HepG2 (cell line): ENCODE data around the gene MAP3K2. TPM values are rescaled to one million over a fixed set of nuclear protein-coding genes. Genes with fewer than 3 reads are reported as not detected.

Source experiments
- BCL6 ChIP-seq: IDR thresholded peaks from 2 replicates; pipeline ENCODE4 v1.6.1; 2016; ENCODE audit warnings: missing genetic modification reagents, missing compliant biosample characterization
- JUNB ChIP-seq: sonication (generic); formaldehyde crosslinking; IDR thresholded peaks from 2 replicates; pipeline ENCODE4 v1.8.0; 2022; ENCODE audit warnings: missing genetic modification reagents, mild to moderate bottlenecking, borderline replicate concordance
- KMT2B ChIP-seq: IDR thresholded peaks from 2 replicates; pipeline ENCODE4 v1.6.1; 2016; ENCODE audit warnings: missing genetic modification reagents, missing compliant biosample characterization
- NFRKB ChIP-seq: fragments of 450-650 bp; IDR thresholded peaks from 2 replicates; pipeline ENCODE4 v1.6.1; 2017
- TAF1 ChIP-seq: sonication (generic); formaldehyde crosslinking; IDR thresholded peaks from 2 replicates; pipeline ENCODE4 v1.4.0; 2020; ENCODE audit warnings: missing genetic modification reagents
- TBP ChIP-seq: sonication (generic); formaldehyde crosslinking; IDR thresholded peaks from 2 replicates; pipeline ENCODE4 v1.5.0; 2020; ENCODE audit warnings: missing genetic modification reagents
- TBX3 ChIP-seq: fragments of 450-650 bp; IDR thresholded peaks from 2 replicates; pipeline ENCODE4 v1.6.1; 2017; ENCODE audit warnings: antibody characterized with exemption, mild to moderate bottlenecking, inconsistent platforms, borderline replicate concordance
- THYN1 ChIP-seq: sonication (generic); formaldehyde crosslinking; IDR thresholded peaks from 2 replicates; pipeline ENCODE4 v1.8.1; 2023; ENCODE audit warnings: low read depth, mild to moderate bottlenecking, moderate library complexity, missing genetic modification reagents, borderline replicate concordance
- ZMYM2 ChIP-seq: sonication (generic); formaldehyde crosslinking; IDR thresholded peaks from 2 replicates; pipeline ENCODE4 v1.8.0; 2022; ENCODE audit warnings: mild to moderate bottlenecking, missing genetic modification reagents
- polyA plus RNA-seq, 8 experiments: library from polyadenylated mRNA; depleted of rRNA in 3 of 8; stranded (reverse) in 7 of 8; unstranded in 1 of 8; fragments of >200 nt; fragmentation: Illumina TruSeq in 4 of 8; extraction: Trizol in 4 of 8; gene quantifications; 2 replicates each; pipeline versions ENCODE4 v1.2.1 to v1.2.3, GENCODE V29; 2011 to 2016; ENCODE audit warnings: low read depth in 4 of 8, missing spikeins in 1 of 8, mixed read lengths in 1 of 8; ENCODE audit not compliant: insufficient read depth in 1 of 8
- total RNA-seq, 5 experiments: library from RNA; depleted of rRNA; stranded (reverse); fragments of >200 nt; fragmentation: Illumina TruSeq; extraction: Trizol; gene quantifications; 2 replicates each; pipeline ENCODE4 v1.2.3, GENCODE V29; 2016; ENCODE audit warnings: low read depth in 1 of 5
- TF ChIP-seq, protein P1 (sequence below): sonication (generic); formaldehyde crosslinking; IDR thresholded peaks from 2 replicates; pipeline ENCODE4 v1.4.0; 2020; ENCODE audit warnings: missing genetic modification reagents, borderline replicate concordance
- TF ChIP-seq, protein P2 (sequence below): sonication (generic); formaldehyde crosslinking; IDR thresholded peaks from 2 replicates; pipeline ENCODE4 v1.5.0; 2020; ENCODE audit warnings: mild to moderate bottlenecking, missing genetic modification reagents
- TF ChIP-seq, protein P3 (sequence below): sonication (generic); formaldehyde crosslinking; IDR thresholded peaks from 2 replicates; pipeline ENCODE4 v1.8.0; 2022; ENCODE audit warnings: mild to moderate bottlenecking, missing genetic modification reagents, moderate library complexity
- TF ChIP-seq, protein P4 (sequence below): sonication (generic); formaldehyde crosslinking; IDR thresholded peaks from 2 replicates; pipeline ENCODE4 v1.4.0; 2020; ENCODE audit warnings: missing genetic modification reagents
- TF ChIP-seq, protein P5 (sequence below): sonication (generic); formaldehyde crosslinking; IDR thresholded peaks from 2 replicates; pipeline ENCODE4; 2020; ENCODE audit warnings: missing genetic modification reagents, mild to moderate bottlenecking, borderline replicate concordance

Gene MAP3K2
- total and polyA plus RNA-seq, 2 of the 13 experiments (the other 11 are each of a cell fraction or from before 2014, with no cell fraction given), result 12.2 to 37.2 TPM

DNA sequence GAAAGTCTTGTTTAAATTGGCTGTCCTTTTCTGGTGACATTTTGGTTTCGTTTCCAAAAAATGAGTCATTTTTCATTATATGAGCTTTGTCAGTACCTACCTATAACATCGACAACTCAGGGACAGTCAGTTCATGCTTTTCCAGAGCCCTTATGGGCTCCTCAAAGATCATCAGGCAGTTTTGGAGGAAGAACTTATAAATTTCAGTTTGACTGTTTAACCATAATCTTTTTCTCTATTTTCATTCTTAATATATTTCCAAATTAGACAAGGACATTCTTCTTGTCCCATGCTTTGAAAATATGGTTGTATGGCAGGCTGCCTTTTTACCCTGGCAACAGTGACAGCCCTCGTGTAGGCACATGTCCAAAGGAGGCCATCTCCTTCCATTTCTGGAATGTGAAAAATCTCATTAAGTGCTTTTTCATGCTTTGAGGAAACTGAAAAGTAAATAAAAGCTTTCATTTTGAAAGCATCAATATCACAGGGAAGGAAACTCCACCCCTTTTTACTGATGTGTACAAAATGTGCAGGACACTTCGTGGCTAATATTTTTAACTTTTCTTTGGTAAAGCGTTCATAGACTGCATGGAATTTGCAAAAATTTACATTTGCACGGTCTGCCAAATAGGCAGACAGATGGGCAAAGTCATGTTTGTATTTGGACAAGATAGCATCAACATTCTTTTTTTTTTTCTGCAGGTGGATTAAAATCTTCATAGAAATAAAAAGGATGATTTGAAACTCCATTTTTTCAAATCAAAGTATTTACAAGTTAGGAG, 23.3 kb upstream of the MAP3K2 start (continued):
- TF ChIP-seq, protein P1, sequence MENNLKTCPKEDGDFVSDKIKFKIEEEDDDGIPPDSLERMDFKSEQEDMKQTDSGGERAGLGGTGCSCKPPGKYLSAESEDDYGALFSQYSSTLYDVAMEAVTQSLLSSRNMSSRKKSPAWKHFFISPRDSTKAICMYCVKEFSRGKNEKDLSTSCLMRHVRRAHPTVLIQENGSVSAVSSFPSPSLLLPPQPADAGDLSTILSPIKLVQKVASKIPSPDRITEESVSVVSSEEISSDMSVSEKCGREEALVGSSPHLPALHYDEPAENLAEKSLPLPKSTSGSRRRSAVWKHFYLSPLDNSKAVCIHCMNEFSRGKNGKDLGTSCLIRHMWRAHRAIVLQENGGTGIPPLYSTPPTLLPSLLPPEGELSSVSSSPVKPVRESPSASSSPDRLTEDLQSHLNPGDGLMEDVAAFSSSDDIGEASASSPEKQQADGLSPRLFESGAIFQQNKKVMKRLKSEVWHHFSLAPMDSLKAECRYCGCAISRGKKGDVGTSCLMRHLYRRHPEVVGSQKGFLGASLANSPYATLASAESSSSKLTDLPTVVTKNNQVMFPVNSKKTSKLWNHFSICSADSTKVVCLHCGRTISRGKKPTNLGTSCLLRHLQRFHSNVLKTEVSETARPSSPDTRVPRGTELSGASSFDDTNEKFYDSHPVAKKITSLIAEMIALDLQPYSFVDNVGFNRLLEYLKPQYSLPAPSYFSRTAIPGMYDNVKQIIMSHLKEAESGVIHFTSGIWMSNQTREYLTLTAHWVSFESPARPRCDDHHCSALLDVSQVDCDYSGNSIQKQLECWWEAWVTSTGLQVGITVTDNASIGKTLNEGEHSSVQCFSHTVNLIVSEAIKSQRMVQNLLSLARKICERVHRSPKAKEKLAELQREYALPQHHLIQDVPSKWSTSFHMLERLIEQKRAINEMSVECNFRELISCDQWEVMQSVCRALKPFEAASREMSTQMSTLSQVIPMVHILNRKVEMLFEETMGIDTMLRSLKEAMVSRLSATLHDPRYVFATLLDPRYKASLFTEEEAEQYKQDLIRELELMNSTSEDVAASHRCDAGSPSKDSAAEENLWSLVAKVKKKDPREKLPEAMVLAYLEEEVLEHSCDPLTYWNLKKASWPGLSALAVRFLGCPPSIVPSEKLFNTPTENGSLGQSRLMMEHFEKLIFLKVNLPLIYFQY (CRISPR knock-in tag), result no peak
- TF ChIP-seq TBP (CRISPR knock-in tag) (no peak), KMT2B (CRISPR knock-in tag) (no peak), ZMYM2 (no peak), NFRKB (no peak), TBX3 (no peak), THYN1 (CRISPR knock-in tag) (no peak), TAF1 (CRISPR knock-in tag) (no peak), BCL6 (CRISPR knock-in tag) (peak; percentile 30), JUNB (CRISPR knock-in tag) (no peak)
- TF ChIP-seq, protein P2, sequence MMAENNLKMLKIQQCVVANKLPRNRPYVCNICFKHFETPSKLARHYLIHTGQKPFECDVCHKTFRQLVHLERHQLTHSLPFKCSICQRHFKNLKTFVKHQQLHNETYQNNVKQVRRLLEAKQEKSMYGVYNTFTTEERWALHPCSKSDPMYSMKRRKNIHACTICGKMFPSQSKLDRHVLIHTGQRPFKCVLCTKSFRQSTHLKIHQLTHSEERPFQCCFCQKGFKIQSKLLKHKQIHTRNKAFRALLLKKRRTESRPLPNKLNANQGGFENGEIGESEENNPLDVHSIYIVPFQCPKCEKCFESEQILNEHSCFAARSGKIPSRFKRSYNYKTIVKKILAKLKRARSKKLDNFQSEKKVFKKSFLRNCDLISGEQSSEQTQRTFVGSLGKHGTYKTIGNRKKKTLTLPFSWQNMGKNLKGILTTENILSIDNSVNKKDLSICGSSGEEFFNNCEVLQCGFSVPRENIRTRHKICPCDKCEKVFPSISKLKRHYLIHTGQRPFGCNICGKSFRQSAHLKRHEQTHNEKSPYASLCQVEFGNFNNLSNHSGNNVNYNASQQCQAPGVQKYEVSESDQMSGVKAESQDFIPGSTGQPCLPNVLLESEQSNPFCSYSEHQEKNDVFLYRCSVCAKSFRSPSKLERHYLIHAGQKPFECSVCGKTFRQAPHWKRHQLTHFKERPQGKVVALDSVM (CRISPR knock-in tag), result no peak
- TF ChIP-seq, protein P3, sequence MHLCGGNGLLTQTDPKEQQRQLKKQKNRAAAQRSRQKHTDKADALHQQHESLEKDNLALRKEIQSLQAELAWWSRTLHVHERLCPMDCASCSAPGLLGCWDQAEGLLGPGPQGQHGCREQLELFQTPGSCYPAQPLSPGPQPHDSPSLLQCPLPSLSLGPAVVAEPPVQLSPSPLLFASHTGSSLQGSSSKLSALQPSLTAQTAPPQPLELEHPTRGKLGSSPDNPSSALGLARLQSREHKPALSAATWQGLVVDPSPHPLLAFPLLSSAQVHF, result no peak
- TF ChIP-seq, protein P4, sequence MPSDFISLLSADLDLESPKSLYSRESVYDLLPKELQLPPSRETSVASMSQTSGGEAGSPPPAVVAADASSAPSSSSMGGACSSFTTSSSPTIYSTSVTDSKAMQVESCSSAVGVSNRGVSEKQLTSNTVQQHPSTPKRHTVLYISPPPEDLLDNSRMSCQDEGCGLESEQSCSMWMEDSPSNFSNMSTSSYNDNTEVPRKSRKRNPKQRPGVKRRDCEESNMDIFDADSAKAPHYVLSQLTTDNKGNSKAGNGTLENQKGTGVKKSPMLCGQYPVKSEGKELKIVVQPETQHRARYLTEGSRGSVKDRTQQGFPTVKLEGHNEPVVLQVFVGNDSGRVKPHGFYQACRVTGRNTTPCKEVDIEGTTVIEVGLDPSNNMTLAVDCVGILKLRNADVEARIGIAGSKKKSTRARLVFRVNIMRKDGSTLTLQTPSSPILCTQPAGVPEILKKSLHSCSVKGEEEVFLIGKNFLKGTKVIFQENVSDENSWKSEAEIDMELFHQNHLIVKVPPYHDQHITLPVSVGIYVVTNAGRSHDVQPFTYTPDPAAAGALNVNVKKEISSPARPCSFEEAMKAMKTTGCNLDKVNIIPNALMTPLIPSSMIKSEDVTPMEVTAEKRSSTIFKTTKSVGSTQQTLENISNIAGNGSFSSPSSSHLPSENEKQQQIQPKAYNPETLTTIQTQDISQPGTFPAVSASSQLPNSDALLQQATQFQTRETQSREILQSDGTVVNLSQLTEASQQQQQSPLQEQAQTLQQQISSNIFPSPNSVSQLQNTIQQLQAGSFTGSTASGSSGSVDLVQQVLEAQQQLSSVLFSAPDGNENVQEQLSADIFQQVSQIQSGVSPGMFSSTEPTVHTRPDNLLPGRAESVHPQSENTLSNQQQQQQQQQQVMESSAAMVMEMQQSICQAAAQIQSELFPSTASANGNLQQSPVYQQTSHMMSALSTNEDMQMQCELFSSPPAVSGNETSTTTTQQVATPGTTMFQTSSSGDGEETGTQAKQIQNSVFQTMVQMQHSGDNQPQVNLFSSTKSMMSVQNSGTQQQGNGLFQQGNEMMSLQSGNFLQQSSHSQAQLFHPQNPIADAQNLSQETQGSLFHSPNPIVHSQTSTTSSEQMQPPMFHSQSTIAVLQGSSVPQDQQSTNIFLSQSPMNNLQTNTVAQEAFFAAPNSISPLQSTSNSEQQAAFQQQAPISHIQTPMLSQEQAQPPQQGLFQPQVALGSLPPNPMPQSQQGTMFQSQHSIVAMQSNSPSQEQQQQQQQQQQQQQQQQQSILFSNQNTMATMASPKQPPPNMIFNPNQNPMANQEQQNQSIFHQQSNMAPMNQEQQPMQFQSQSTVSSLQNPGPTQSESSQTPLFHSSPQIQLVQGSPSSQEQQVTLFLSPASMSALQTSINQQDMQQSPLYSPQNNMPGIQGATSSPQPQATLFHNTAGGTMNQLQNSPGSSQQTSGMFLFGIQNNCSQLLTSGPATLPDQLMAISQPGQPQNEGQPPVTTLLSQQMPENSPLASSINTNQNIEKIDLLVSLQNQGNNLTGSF, result no peak
- TF ChIP-seq, protein P5, sequence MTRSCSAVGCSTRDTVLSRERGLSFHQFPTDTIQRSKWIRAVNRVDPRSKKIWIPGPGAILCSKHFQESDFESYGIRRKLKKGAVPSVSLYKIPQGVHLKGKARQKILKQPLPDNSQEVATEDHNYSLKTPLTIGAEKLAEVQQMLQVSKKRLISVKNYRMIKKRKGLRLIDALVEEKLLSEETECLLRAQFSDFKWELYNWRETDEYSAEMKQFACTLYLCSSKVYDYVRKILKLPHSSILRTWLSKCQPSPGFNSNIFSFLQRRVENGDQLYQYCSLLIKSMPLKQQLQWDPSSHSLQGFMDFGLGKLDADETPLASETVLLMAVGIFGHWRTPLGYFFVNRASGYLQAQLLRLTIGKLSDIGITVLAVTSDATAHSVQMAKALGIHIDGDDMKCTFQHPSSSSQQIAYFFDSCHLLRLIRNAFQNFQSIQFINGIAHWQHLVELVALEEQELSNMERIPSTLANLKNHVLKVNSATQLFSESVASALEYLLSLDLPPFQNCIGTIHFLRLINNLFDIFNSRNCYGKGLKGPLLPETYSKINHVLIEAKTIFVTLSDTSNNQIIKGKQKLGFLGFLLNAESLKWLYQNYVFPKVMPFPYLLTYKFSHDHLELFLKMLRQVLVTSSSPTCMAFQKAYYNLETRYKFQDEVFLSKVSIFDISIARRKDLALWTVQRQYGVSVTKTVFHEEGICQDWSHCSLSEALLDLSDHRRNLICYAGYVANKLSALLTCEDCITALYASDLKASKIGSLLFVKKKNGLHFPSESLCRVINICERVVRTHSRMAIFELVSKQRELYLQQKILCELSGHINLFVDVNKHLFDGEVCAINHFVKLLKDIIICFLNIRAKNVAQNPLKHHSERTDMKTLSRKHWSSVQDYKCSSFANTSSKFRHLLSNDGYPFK (CRISPR knock-in tag), result no peak
